CD4-positive, alpha-beta T cell treated with Interleukin-6 at 100 ng/mL for 8 hours (primary cell): ENCODE measurements around the gene NDUFB4.
"Not testable (repeated sequence)": the region's sequence is repeated elsewhere in the genome, so short reads cannot be mapped to it uniquely, and the experiment has no call there.

ENCODE experiments used
- DNase-seq: peaks from one replicate; pipeline ENCODE4 v3.0.0-alpha.2; 2020; ENCODE audit warnings: mixed read lengths, low spot score

NDUFB4 gene

GRCh38 chr3:120569222-120570057, 26.7 kb upstream of the NDUFB4 start:
- no peak for DNase-seq

DNA sequence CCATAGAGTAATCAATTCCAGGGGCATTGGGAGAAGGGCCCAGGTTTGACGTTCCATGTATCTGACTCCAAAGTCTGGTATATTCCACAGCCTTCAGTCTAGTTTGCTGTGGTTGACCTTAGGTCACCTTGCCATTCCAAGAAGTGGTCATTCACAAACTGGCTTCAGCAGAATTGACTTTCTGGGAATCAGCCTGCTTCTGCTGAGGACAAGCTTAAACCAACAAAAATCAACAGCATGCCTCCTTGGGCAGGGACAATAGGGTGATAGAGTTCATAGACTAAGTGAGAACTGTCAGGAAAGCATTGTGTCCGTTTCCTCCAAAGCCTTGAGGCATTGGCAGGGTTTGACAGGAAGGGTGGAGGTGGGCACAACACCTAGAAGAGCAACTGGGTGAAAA, 24.1 kb upstream of the NDUFB4 start:
- no peak for DNase-seq

DNA sequence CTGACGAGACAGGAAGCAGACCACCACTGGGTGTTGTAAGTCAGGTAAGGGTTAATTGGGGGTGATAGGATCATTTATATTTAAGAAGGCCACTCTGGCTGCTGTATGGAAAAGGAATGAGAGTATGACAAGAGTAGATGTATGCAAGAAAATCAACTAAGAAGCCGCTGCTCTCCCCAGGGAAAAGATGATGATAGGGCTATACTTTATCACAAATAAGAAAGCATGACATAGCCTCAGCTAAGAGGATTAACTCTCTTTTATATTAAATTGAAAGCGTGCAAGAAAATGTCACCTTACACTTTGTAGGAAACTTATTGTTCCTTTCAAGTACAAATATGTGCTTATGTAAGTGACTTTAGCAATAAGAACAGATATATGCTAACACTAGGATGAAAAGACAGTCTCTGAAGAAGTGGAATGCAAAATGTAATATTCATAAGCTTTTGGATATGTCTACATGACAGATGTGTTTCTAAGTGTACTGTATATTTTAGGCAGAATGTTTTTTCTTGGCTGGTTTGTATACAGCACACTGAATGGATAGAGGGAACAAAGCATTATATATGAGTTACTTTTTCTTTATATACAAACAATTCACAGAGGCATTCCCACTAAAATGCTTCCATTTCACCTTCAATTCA, 8.7 kb upstream of the NDUFB4 start:
- DNase-seq = no peak

- DNase-seq = no peak
These were observed 384 bp upstream of the NDUFB4 start for GRCh38 chr3:120595788-120596115.

DNA sequence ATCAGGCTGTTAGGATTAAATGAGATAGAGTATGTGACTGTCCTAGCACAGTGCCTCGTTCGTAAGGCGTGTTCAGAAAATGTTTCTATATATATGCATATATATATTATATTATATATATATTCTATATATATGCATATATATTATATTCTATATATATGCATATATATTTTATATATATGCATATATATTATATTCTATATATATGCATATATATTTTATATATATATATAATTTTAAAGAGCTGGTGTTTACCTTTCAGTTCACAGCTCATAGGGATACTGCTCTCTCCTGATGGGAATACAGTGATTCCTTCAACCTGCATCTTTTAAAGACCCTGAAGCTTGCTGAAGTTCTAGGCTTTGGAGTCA, 702 bp downstream of the NDUFB4 start:
- DNase-seq = no peak

GRCh38 chr3:120597445-120598049, 1.4 kb downstream of the NDUFB4 start:
- no peak for DNase-seq

DNA sequence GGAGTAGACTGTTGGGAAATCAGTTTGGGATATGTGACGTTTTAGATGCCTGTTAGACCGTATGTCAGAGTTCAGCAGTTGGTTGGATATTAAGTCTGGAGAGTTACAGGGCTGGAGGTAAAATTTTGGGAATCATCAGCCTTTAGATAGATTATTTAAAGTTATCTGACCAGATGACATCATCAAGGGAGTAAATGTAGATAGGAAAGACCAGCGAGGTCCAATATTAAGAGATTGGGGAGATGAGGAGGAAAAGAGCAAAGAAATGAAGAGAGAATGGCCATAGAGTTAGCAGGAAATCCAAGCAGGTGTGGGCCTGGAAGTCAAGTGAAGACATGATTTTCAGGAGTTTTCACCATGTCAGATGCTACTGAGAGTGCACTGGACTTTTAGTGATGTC, 3.1 kb downstream of the NDUFB4 start:
- DNase-seq = no peak

DNA sequence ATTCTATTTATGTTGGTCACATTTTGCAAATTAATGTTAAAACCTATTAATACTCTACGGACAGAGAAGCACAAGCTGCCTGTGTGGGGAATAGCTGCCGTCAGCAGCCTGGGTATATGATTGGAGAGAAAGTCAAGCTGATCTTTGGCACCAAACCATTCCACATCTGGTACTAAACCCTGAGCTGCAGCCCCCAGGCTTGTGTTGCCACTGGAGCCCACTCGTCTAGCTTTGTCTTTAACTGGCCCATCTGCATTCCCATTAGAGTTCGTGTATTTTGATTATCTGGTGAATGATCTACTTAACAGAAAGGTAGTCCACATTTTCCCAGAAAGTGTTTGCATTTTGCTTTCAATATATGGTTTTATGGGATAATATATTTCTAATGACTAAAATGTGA, 5.4 kb downstream of the NDUFB4 start:
- DNase-seq = no peak

DNA sequence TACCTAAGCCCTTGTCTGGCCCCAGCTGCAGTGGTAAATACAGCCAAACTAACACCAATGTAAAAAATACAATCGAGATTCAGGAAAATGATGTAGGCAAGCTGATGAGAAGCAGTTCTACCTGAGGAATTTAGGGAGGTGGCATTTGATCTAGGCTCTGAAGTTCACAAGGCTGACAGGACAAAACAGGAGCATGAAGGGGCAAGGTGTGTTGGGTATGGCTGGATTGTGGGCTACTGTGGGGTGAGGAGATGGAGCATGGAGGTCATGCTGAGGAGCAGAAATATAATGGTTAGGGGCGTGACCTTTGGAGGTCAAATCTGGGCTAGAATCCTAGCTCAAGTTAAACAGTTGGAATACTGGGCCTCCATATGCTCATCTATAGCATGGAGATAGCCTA, 6.5 kb downstream of the NDUFB4 start:
- no peak for DNase-seq

GRCh38 chr3:120604382-120604781, 8.2 kb downstream of the NDUFB4 start:
- no peak for DNase-seq

DNA sequence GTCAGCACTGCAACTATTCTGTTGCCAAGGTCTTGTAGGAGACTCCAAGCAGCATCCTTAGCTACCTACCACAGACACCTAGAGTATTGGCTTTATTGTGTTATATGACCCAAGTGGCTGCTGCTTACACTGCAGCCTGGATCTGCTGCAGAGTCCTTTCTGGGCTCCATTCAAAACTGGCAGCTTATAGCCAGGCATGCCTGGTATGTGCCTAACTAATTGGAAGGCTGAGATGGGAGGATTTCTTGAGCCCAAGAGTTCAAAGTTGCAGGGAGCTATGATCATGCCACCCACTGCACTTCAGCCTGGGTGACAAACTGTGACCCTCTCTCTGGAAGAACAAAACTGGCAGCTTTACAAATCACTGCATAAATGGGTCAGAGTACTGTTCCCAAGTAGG, 8.6 kb downstream of the NDUFB4 start:
- DNase-seq = no peak

GRCh38 chr3:120608506-120608905, 12.4 kb downstream of the NDUFB4 start:
- DNase-seq = no peak

- no peak for DNase-seq
These were observed 18.6 kb downstream of the NDUFB4 start for GRCh38 chr3:120614765-120615164.

DNA sequence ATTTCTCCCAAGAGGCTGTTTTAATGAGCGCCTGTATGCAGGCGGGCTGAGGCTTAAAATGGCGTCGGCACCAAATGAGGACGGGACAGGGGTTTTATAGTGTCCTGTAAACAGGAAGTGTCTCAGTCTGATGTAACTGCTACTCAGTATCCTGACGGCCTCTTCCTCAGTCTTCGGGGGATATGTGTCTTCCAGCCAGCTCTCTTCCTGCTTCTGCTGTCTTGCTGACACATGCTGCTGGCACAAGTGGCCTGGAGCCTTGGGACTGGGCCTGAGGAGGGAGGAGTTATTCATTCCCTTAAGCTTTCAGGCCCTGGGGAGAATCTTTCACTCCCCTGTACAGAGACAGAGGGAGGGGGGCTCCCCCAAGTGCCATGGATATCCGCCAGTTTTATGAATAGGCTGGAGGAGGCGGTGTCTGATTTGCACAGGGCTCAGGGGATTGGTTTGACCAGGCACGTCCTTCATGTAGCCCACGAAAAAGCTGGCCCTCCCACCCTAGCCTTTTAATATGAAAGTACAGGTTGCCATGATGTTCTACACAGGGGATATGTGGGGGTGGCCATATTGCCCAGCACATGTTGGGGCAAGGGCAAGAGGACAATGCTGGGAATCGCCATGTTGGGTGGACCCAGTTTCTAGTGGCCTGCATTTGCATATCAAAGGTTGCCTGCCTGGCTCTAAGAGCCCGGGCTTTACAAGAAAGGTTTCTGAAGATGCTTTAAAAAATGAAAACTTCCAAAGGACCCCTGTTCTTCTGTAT, 19.9 kb downstream of the NDUFB4 start:
- DNase-seq = no peak

- DNase-seq = not testable (repeated sequence)
These were observed 20.6 kb downstream of the NDUFB4 start for GRCh38 chr3:120616745-120617144.

GRCh38 chr3:120622457-120622856, 26.3 kb downstream of the NDUFB4 start:
- DNase-seq = no peak

GRCh38 chr3:120622870-120623726, 27.0 kb downstream of the NDUFB4 start:
- no peak for DNase-seq

DNA sequence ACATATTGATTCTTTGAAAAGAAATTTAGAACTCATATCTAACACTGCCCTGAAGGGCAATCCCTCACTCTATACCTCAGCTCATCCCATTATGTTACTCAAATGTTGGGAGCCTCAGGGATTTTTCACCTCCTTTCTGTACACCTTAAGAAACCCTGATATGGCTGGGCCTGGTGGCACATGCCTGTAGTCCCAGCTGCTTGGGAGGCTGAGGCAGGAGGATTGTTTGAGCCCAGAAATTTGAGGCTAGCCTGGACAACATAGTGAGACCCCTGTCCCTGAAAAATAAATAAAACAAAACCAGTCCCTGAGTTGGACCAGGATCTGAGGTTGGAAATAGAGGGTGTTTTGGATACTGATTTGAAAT, 27.6 kb downstream of the NDUFB4 start:
- DNase-seq = no peak

- DNase-seq = no peak
These were observed 29.0 kb downstream of the NDUFB4 start for GRCh38 chr3:120625159-120625586.

GRCh38 chr3:120634539-120634938, 38.4 kb downstream of the NDUFB4 start:
- DNase-seq = no peak

- DNase-seq = no peak
These were observed 40.8 kb downstream of the NDUFB4 start for GRCh38 chr3:120636795-120637401.
